Transverse colon (tissue), 4 donors: ENCODE results near the gene FAM20C.

Experiments used
- POLR2A ChIP-seq: fragments of 450-650 bp; IDR thresholded peaks from one replicate; pipeline ENCODE4 v1.6.1; 2016; ENCODE audit warnings: antibody characterized with exemption, mild to moderate bottlenecking, moderate library complexity
- POLR2AphosphoS5 ChIP-seq, 3 donors: sonication (generic); formaldehyde crosslinking; IDR thresholded peaks; one replicate each; pipeline ENCODE4 v1.6.1; 2016; ENCODE audit warnings: antibody characterized with exemption in 3 of 3
- TF ChIP-seq, protein P1 (sequence below), 5 experiments: fragments of 200-600 bp in 3 of 5; fragments of 450-650 bp in 2 of 5; sonication (generic) in 3 of 5; IDR thresholded peaks; 1 replicate in 2 of 5; 2 replicates in 3 of 5; pipeline ENCODE4 v1.5.1; 2016 to 2017; ENCODE audit warnings: antibody characterized with exemption in 5 of 5, inconsistent platforms in 3 of 5, mild to moderate bottlenecking in 2 of 5, moderate library complexity in 1 of 5

DNA sequence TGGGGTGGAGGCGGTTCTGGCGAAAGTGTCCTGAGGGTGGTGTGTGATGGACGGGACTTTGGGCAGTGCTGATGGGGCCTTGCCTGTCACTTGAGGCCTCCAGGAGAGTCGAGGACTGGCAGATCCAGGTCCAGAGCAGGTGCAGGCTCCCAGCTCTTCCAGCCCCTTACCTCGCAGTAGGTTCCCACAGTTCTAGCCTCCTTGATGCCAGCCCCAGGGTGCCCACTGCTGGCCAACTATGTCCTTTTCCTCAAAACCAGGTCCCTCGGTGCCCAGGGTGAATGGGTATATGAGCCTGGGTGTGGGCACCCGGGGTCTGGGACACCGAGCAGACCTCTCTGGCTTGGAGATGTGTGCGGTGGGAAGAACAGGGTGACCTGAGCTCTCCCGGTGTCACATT lies 8.3 kb downstream of the FAM20C start:
- no peak for TF ChIP-seq POLR2AphosphoS5 (IDR thresholded peaks at IDR 0.05)
- no peak for TF ChIP-seq POLR2A
- TF ChIP-seq, protein P1, sequence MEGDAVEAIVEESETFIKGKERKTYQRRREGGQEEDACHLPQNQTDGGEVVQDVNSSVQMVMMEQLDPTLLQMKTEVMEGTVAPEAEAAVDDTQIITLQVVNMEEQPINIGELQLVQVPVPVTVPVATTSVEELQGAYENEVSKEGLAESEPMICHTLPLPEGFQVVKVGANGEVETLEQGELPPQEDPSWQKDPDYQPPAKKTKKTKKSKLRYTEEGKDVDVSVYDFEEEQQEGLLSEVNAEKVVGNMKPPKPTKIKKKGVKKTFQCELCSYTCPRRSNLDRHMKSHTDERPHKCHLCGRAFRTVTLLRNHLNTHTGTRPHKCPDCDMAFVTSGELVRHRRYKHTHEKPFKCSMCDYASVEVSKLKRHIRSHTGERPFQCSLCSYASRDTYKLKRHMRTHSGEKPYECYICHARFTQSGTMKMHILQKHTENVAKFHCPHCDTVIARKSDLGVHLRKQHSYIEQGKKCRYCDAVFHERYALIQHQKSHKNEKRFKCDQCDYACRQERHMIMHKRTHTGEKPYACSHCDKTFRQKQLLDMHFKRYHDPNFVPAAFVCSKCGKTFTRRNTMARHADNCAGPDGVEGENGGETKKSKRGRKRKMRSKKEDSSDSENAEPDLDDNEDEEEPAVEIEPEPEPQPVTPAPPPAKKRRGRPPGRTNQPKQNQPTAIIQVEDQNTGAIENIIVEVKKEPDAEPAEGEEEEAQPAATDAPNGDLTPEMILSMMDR (IDR thresholded peaks at IDR 0.05): no peak
